ENCODE data around the gene LYPD6B. TPM values are rescaled to one million over a fixed set of nuclear protein-coding genes. Genes with fewer than 3 reads are reported as not detected.

Gene LYPD6B, protein sequence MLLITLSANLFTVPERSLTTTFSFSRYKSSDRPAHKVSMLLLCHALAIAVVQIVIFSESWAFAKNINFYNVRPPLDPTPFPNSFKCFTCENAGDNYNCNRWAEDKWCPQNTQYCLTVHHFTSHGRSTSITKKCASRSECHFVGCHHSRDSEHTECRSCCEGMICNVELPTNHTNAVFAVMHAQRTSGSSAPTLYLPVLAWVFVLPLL
- 4.2 and 4.3 TPM in 2 replicates for total RNA-seq (2013; cell fraction: nucleolus; rRNA removed)
- total RNA-seq (2014; rRNA removed) (2.8 and 4.8 TPM in 2 replicates), total RNA-seq (2014; rRNA removed; fragmentation: Illumina TruSeq; extraction: Trizol) (4.5 and 4.6 TPM in 2 replicates), total RNA-seq (2021) (1.9 and 3.3 TPM in 2 replicates), polyA plus RNA-seq (2011; rRNA removed) (1.0 TPM in 2 replicates), polyA plus RNA-seq (2014; fragmentation: Illumina TruSeq; extraction: Trizol) (5.9 and 6.6 TPM in 2 replicates), polyA plus RNA-seq (2014; fragmentation: Nextera tagmentation; extraction: Ambion mirVana) (1 to 10 TPM; 3.4 to 5.2 TPM), polyA plus RNA-seq (2014; rRNA removed) (2.7 and 3.6 TPM in 2 replicates), polyA plus RNA-seq (2016; fragmentation: Nextera tagmentation; extraction: Ambion mirVana) (1 to 10 TPM; 5.8 to 5.9 TPM), polyA minus RNA-seq (2011; rRNA and poly(A)+ RNA removed) (0.36 and 1.2 TPM in 2 replicates), Bru-seq, nascent RNA (percentile 59 among the genes with signal in this experiment), BruChase-seq, experiment 1, labeled RNA remaining after a 6-hour chase (percentile 63 among the genes with signal in this experiment), BruChase-seq, experiment 2, labeled RNA remaining after a 2-hour chase (percentile 67 among the genes with signal in this experiment)
- 6.9 TPM for polyA plus RNA-seq (2011; ENCODE audit: low read depth)
- polyA plus RNA-seq (2011; cell fraction: cytosol; rRNA removed) = 0.85 and 1.2 TPM in 2 replicates
- polyA plus RNA-seq (2011; cell fraction: nucleus; rRNA removed) = 1.9 and 2.8 TPM in 2 replicates
- 5.0 and 11.3 TPM in 2 replicates for polyA plus RNA-seq (2012)
- polyA minus RNA-seq (2011; cell fraction: cytosol; rRNA and poly(A)+ RNA removed) = not detected in 2 replicates
- 0.60 TPM in 1 of 2 replicates, not detected in the other for polyA minus RNA-seq (2011; cell fraction: nucleus; rRNA and poly(A)+ RNA removed)
- long read RNA-seq, experiment 1 = 0 reads
- long read RNA-seq, experiment 2 = 0 reads

DNA sequence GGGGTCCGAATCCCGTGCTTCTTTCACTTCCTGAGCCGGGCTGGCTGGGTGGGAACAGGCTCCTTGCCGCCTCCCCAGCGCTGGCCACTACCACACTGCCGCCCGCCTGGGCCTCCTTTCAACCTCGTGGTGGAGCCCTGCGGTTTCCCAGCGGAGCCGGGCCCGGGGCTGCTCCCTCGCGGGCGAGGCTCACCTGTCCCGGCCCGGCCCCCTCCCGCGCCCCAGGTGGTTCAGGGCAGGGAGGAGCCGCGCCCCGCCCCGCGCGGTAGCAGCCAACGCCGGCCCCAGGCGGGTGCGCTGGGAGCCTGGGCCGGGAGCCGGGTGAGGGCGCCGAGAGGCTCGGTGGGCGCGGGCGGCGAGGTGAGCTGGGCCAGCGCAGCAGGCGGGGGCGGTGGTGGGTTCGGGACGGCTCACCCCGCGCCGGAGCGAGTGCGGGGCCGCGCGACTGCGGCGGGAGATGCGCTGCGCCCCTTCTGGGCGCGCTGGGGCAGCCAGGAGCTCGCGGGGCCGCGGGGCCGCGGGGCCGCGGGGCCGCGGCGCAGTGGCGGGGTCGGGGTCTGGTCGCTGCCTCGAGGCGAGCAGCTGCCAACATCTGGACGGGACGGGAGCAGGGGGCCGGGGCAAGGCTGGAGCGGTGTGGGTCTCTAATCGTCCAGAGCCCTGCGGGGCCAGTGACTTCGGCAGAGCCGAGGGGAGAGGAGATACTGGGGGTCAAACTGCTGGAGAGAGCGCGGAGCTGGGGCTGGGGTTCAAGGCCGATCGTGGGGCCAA, at the start of gene LYPD6B:
Gene LYPD6B, plus strand, starts transcription at position 258 of the 771 bp plus-strand sequence. CDS start 92,250 bp downstream, outside the sequence.
- H2AFZ ChIP-seq (ENCODE audit: control insufficient read depth, low read depth, low read length) = peak within 1 kb of the TSS; percentile 53
- peaks cover 17% of the 10 kb centered on the region for H3K4me1 ChIP-seq (ENCODE audit: control insufficient read depth, insufficient read depth, low read length)
- ChIA-PET CTCF (interaction anchor here (1.3 to 18.0 kb wide), 5 partner anchors 9 to 523 kb away, joined by 3 to 508 read pairs (median 5); no protein-coding TSS in a partner anchor), POLR2A (interaction anchor here (0.6 kb wide), 1 partner anchor 494 kb away, joined by 3 read pairs; no protein-coding TSS in a partner anchor), SMC1A (ENCODE audit: uncharacterized antibody, unreplicated experiment) (interaction anchor here (1.1 to 16.5 kb wide), 3 partner anchors 9 to 19 kb away, joined by 3 to 327 read pairs (median 3); no protein-coding TSS in a partner anchor), RAD21 (ENCODE audit: unreplicated experiment) (interaction anchor here (0.8 to 3.2 kb wide), 4 partner anchors 17 to 523 kb away, joined by 3 to 31 read pairs (median 8); no protein-coding TSS in a partner anchor)
- H3K27ac ChIP-seq (ENCODE audit: control insufficient read depth, insufficient read depth) = peak within 1 kb of the TSS; percentile 48
- intact Hi-C loops (cut with micrococcal nuclease; ENCODE audit: unreplicated experiment) = loop anchor here (2.0 kb wide), 1 partner anchor 18 kb away; no protein-coding TSS in a partner anchor
- H4K20me1 ChIP-seq (ENCODE audit: control insufficient read depth, insufficient read depth) = no peaks in the 10 kb centered on the region
- TF ChIP-seq, protein P1, sequence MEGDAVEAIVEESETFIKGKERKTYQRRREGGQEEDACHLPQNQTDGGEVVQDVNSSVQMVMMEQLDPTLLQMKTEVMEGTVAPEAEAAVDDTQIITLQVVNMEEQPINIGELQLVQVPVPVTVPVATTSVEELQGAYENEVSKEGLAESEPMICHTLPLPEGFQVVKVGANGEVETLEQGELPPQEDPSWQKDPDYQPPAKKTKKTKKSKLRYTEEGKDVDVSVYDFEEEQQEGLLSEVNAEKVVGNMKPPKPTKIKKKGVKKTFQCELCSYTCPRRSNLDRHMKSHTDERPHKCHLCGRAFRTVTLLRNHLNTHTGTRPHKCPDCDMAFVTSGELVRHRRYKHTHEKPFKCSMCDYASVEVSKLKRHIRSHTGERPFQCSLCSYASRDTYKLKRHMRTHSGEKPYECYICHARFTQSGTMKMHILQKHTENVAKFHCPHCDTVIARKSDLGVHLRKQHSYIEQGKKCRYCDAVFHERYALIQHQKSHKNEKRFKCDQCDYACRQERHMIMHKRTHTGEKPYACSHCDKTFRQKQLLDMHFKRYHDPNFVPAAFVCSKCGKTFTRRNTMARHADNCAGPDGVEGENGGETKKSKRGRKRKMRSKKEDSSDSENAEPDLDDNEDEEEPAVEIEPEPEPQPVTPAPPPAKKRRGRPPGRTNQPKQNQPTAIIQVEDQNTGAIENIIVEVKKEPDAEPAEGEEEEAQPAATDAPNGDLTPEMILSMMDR (IDR thresholded peaks at IDR 0.05 in 2 of 3, conservative IDR thresholded peaks at IDR 0.05 in 1 of 3; ENCODE audit: control insufficient read depth in 2 of 3, extremely low read depth in 1 of 3, insufficient read depth in 1 of 3, low read depth in 3 of 3, low read length in 3 of 3) = 0 out of 6 replicates have a peak, but pooled peaks of 2 of the 3 experiments have one; percentile 1 to 8
- peak; percentile 55; the same call in 1 of the 2 replicates for TF ChIP-seq POLR2A (IDR thresholded peaks at IDR 0.05; ENCODE audit: low read depth, low read length)
- TF ChIP-seq HDAC6 (IDR thresholded peaks at IDR 0.05; ENCODE audit: unreplicated experiment) = peak; percentile 59
- 0 out of 3 replicates have a peak, but pooled peaks of 1 of the 2 experiments have one; percentile 35 for TF ChIP-seq EGR1 (IDR thresholded peaks at IDR 0.05; ENCODE audit: borderline replicate concordance in 1 of 2, low read depth in 2 of 2, low read length in 2 of 2)
- 0 out of 2 replicates have a peak, but pooled peaks have one; percentile 25 for TF ChIP-seq LARP7 (IDR thresholded peaks at IDR 0.05)
- TF ChIP-seq SPI1 (IDR thresholded peaks at IDR 0.05; ENCODE audit: borderline replicate concordance, insufficient read depth, low read depth, low read length) = no peak
- TF ChIP-seq IKZF1 (conservative IDR thresholded peaks at IDR 0.05) = 0 out of 2 replicates have a peak, but pooled peaks have one; percentile 32
- 0 out of 2 replicates have a peak, but pooled peaks have one; percentile 32 for TF ChIP-seq GATAD2B (conservative IDR thresholded peaks at IDR 0.05; ENCODE audit: low read depth)
- no peak for TF ChIP-seq STAT3 (IDR thresholded peaks at IDR 0.05; ENCODE audit: low read depth, low read length)
- BruUV-seq (replicated peaks) = no TSS peak
- FAIRE-seq (no peak), ATAC-seq (peak; percentile 70), DNase-seq (ENCODE audit: low read depth, low spot score) (no peak)
- no peaks in the 10 kb centered on the region for H3K36me3 ChIP-seq (ENCODE audit: control insufficient read depth in 2 of 2, insufficient read depth in 2 of 2, low read length in 1 of 2)
- H3K4me3 ChIP-seq = peak within 1 kb of the TSS; percentile 66
- in situ Hi-C loops (cut with MboI) = no loop called here
- WGBS (ENCODE audit: insufficient coverage, insufficient replicate concordance, low lambda C conversion rate, missing lambda C conversion rate) = 6% methylated on average over 44 of the region's 85 CpGs
- H3K79me2 ChIP-seq (ENCODE audit: control insufficient read depth, insufficient read depth, low read length) = peaks cover 8% of the 10 kb centered on the region
- no peaks in the 10 kb centered on the region for H3K9me3 ChIP-seq (replicated peaks; ENCODE audit: control insufficient read depth, insufficient read depth, low read length)
- peak within 1 kb of the TSS; percentile 75 for H3K4me2 ChIP-seq (ENCODE audit: control insufficient read depth, insufficient read depth)
- H3K9ac ChIP-seq (ENCODE audit: control insufficient read depth, insufficient read depth, low read length) = peak within 1 kb of the TSS; percentile 61
- no peaks in the 10 kb centered on the region for H3K27me3 ChIP-seq (replicated peaks in 1 of 2; ENCODE audit: control insufficient read depth in 2 of 2, insufficient read depth in 2 of 2, low read length in 1 of 2)
